Non-pigmented ciliary epithelial cell (primary cell): Measurements from ENCODE around the gene LRRC28.
A peak's percentile ranks its signal among the peaks of the same experiment; 100 is the strongest.

Source experiments
- DNase-seq: peaks from one replicate; pipeline ENCODE4 v3.0.0-alpha.2; 2010; ENCODE audit warnings: low read depth

Gene LRRC28

DNA sequence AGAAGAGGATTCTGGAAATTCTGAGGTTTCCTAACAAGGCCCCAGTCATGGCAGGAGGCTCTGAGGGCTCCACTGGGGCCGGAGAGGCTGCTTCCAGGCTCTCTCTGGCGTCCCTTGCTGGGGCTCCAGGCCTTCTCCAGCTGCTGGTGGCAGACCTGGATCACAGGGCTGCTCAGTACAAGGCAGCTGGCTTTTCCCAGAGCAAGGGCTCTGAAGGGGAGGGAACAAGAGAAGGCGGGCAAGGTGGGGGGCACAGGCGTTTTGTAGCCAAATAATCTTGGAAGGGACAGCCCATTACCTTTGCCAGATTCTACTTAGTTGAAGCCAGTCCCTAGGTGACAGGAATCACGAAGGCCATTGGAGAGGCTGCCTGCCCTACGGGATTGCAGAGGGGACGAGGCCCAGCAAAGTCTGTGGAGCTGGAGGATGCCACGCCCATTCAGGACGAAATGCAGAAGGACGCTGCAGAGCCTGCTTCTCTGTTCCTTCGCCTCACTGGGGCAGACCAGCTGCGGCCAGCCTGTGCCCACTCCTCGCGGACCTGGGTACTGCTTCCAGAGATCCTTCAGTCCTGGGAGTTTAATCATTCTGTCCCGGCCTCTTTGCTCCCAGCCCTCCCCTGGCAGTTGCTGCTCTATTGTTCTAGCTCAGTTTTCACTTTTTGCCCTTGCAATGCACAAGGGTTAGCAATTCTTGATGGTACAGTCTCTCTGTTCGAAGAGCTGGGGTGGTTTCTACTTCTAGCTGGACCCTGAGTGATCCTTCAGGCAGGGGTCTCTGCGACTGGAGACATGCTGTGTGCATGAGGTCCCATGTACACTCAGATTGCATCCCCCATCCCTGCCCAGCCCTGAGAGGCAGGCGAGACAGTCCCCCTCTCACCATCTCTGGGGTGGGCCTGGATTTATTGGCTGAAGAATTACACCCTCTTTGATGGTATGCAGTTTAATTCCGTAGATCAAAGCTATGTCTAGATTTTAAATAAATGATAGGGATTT lies 165.2 kb downstream of the LRRC28 start:
- DNase-seq = no peak

DNA sequence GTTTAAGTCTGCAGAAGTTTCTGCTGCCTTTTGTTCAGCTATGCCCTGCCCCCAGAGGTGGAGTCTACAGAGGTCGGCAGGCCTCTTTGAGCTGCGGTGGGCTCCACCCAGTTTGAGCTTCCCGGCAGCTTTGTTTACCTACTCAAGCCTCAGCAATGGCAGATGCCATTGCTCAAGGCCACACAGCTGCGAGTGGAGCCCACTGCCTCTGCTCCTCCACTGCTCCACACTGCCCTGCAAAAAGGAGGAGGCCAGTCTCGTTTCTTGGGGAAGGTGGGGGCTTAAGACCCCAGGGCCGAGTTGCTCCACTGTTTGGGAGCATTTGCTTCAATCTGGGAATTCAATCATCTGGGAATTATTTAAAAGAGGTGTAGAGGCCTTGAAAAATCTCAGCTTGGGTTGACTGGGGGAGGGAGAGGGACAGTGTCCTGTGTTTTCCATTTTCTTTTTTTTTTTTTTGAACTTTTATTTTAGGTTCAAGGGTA lies 169.9 kb downstream of the LRRC28 start:
- no peak for DNase-seq

DNA sequence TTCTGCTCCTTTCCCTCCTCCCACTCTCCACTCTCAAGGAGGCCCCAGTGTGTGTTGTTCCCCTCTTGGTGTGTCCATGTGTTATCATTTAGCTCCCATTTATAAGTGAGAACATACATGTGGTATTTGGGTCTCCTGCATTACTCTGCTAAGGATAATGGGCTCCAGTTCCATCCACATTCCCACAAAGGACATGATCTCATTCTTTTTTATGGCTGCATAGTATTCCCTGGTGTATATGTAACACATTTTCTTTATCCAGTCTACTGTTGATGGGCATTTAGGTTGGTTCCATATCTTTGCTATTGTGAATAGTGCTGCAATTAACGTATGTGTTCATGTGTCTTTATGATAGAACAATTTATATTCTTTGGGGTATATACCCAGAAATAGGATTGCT lies 170.5 kb downstream of the LRRC28 start:
- DNase-seq = no peak

DNA sequence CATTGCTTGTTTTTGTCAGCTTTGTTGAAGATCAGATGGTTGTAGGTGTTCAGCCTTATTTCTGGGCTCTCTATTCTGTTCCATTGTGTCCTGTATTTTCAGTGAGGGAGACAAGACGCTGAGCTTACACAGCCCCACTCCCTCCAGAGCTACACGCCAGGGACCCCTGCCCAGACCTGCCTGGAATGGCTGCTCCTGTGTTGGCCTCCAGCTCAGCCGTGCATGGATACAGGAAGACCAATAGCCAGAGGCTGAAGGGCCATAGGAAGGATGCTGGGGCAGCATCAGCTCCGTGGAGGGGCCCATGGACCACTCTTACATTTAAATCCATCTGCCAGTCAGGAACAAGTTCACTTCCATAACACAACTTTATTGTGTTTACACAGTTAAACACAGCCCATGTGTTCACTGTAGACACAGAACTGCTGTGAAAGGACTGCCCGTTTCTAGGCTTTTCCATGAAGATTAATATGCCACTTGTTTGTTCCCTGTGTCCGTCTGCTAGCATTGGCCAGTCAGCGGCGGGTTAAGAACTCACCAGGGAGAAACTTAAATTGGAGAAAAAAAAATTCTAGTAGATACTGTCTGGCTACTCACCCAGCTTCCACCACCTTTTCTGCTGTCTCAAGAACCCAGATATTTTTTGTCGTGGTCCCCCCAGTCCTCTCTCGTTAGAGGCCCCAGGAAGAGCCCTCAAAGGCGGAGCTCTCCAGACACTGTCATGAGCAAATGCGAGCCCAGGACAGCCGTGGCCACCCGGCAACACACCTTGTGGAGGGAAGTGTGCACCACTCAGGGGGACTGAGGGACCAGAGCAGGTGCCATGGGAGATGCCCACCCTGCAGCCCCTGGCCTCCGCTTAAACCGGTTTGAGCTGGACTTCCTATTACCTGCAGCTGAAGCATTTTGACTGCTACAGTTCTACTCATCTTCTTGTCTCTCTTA lies 172.2 kb downstream of the LRRC28 start:
- no peak for DNase-seq

DNA sequence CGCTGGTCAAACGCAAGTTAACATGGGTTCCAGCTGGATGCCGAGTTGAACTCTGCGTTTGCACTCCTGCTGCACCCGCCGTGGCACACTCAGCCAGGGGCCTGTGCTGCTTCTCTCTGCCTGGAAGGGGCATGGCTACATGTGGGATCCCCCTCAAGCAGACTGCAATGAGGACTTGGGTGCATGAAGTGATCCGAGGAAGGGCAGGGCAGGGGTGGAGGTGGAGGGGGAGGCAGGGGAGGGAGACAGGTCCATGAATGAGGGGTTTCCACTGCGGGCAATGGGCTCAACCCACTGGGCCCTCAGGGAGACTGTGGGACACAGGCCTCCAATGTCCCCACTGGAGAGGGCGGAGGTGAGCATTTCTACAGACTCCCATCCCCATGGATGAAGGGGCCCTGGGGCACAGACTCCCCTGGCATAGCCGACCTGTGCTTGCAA lies 172.9 kb downstream of the LRRC28 start:
- DNase-seq = no peak

DNA sequence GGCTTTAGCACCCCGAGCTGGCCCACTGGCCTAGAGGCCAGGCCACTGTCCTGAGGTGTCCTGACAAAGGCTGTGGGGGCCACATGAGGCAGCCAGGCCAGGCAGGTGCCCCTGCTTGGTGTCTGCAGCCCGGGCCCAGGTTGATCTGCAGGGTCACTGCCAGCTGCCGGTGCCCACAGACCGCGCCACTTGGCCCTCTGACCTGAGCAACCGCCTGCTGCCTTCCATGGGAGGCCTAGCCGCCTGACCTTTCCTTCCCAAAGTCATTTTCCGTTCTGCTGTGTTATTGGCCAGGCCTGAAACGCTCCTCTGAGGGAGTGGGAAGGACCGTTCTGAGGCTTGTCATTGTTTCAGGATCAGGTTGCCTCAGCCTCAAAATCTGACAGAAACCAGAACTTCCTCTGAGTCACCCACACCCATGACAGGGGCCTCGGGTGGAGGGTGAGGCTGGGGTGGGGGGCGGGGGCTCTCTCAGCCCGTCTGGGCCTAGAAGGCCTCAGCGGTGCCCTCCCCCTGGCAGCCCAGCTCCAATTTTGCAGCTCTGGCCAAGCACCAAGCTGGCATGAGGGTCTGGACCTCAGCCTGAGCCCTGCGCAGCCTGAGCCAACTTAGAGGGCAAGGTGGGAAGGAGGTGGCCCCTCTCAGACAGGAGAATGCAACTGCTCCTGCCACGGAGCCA lies 173.8 kb downstream of the LRRC28 start:
- DNase-seq = peak; percentile 50

DNA sequence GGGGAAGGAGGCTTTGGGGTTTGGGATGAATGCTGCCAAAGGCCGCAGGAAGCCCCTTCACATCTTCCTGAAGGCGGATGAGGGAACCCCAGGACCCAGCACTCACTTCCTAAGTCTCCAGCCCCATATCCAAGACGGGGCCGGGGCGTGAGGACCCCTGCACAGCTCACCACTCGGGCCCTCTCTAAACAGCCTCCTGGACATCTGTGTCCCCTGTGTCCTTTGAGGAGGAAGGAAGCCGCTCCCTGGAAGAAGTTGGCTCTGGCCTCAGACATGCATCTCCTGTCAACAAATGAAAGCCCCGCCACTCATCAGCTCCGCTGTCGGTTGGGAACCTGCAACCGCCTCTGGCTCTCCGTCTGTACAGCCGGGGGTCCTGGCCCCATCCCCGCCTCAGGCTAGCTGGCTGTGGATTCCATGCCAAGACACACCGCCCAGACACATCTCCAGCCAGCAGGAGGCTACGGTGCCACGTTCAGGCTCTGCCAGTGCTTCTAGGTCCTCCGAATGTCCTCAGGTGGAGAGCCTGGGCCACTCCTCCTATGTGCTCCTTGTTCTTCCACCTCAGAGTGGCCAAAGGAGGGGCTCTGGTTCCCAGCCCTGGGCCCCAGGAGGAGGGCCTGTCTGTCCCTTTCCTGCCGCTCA lies 174.5 kb downstream of the LRRC28 start:
- no peak for DNase-seq

DNA sequence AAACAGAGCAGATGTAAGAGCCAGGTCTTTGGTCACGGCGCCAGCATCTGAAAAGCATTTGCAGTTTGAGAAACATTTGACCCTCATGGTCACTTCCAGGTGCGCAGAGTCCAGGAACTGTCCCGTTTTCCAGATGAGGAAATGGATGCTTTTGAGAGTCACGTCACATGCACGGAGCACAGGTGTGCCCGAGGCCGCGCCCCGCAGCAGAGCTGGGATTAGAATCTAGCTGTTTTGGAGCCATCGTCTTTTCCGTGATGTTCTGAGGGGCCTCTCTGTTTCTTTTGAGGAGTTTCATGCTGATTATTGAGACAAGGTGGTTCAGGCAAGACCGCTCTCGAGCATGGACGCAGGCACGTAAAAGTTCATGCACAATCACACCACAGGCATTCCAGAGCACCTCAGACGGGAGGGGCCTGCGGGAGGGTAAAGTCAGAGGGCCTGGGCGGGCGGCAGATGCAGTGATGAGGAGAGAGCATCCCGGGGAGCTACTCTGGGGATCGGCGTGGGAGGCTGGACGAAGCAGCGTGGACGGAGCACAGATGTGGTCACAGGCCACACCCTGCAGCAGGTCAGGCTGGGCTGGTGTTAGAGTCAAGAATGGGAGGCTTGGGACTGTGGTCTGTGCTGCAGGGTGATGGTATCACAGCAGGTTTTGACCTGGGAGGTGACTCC lies 175.3 kb downstream of the LRRC28 start:
- DNase-seq = no peak

DNA sequence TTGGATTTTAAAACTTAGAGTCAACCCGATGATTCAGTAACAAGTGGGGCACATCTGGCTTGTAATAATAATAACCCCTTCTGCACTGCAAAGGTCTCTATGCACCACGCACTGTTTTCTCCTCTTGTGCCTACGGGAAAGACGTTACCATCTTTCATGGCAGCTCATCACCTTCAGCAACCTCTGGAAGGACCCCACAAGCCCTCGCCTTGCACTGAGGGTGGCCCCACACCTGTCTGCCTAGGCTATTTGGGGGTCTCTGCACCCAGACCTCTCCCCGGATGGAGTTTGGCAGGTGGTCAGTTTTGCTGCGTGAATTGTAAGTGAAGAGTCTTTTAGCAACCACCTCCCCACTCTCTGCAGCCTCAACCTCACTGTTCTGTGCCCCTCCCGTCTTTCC lies 175.9 kb downstream of the LRRC28 start:
- DNase-seq = no peak

DNA sequence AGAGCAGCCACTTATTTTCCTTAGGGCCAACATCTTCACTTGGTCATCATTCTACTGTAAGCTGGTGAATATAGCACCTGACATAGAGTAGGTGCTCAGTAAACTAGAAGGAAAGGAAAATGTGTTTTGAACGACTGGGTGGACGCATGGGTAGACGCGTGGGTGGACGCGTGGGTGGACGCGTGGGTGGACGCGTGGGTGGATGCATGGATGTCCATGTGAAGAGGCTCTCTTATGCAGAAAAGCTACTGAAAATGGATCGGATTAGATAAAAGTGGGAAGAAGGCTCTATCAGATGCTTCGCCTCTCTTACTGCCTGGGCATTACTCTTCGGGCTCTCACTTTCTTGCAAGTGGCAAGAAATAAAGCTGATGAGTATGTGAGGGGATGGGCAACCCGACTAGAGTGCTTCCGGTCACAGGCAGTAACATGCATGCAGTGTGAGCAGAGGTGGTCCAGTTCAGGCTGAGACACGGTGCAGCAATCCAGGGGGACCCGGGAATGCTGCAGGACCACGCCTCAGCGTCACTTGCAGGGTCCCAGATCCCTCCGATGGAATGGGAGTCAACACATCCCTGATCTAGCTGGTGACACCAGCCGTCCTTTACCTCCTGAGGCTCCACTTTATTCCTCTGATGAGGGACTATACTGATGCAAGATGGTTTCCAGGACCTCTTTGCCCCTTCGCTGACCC lies 176.5 kb downstream of the LRRC28 start:
- no peak for DNase-seq

DNA sequence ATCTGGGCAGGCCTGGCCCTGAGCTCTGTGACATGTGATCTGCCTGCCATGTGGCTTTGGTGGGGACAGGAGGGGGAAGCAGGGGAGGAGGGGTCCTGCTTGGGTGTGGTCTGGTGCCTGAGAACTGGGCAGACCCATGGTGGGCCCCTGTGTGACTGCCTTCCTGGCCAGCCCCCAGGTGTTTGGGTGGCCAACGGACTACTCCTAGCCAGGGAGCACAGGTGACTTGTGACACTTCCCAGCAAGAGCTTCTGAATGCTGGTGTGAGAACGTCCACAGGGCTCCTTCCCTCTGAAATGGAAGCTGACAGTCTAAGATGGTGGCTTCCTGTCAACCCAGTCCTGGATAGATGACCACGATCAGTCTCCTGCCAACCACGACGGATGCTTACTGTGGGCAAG lies 178.4 kb downstream of the LRRC28 start:
- no peak for DNase-seq

DNA sequence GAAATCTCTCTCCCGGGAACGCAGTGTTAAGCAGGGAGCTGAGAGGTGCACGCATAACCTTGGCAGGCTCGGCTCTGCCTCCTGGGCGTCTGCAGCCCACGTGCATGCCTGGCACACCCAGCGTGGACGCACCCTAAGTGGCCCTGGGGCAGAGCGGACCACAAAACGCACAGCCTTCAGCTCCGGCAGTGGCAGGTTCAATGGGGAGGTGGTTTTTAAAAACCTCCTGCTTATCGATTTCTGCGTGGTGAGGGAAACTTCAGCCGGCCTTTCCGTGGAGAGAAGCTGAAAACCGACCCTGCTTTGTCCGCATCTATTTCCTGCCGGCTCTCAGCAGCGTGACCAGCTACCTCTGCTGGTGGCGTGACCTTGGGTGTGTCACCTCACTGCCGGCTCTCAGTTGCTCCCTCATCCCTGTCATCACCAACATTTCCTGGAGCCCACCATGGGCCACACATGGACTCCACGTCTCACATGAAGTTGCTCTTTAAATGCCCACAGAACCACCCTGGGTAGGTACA lies 179.7 kb downstream of the LRRC28 start:
- DNase-seq = no peak

DNA sequence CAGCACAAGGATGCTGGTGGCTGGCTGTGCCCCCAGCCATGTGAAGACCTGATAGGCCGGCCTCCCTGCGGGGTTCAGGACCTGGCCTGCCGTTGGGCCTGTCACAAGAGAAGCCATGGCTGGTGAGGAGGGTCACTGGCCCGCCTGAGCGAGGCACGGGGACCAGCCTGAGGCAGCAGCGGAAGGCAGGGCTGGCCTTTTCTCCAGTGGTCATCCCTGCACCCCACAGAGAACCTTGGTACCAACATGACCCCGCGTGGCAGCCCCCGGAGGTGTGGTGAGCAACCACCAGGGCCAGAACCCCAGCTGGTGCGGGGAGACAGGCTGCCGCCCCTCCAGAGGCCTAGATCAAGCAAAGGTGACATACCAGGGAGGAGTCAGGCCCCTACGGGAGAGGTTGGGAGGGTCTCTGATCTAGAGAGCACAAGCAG lies 180.4 kb downstream of the LRRC28 start:
- no peak for DNase-seq

DNA sequence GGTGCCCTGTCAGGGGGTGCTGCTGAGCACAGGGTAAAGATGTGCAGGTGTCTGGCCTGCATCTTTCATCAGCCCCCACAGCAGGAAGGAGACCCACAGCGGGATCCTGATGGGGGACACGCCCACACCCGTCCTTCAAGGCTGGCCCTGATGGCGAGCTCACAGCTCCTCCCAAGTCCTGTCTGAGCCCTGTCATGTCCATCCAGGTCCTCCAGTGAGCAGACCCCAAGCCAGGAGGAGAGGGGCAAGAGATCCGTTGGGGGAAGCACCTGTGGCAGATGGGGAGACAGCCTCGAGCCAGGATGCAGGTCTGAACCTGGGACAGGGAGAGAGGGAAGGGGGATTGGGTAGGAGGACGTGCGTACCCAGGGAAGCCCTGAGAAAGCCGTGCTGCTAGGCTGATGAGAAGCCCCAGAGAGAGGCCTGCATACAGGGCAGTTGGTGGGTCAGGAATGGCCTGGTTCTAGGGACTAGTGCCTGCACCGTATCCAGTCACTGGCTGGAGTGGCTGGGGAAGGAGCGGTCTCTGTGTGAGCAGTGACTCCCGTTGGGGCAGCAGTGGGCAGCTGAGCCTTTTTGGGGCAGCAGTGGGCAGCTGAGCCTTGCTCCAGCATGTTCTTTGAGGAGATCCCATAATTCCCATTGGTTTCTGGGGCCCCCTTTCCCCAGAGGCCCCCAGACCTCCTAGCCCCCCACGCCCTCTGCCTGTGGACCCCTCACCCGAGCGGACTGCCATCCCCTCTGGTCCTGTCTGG lies 181.2 kb downstream of the LRRC28 start:
- DNase-seq = no peak

DNA sequence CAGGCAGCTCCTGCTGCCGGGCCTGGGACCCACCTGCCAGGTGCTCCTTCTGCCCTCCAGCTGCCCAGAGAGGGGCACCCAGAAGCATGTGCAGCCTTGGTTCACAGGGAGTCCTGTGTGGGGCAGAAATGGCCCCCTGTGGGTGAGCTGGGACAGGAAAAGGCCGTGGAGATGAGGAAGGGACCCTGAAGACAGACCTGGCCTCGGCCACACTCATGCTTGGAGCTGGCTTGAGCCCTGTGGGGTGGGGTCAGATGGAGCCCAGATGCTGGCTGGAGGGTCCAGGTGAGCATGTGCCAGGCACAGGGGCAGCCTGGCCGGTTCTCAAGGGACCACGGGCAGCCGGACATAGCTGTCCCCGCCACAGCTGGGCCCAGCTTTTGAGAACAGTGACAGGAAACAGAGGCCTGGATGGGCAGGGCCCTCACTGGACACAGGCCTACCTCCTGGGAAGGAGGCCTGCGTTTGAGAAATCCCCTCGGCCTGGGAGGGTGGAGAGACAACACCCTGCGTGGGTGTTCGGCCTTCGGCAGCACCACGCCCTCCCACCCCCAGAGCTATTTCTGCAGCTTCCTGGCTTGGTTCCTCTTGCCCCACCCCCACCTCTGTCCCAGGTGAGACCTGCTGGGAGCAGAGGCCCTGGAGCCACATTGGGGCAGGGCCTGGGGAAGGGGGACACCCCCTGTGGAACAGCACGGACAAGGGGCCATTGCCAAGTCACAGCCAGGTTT lies 181.9 kb downstream of the LRRC28 start:
- DNase-seq = no peak

DNA sequence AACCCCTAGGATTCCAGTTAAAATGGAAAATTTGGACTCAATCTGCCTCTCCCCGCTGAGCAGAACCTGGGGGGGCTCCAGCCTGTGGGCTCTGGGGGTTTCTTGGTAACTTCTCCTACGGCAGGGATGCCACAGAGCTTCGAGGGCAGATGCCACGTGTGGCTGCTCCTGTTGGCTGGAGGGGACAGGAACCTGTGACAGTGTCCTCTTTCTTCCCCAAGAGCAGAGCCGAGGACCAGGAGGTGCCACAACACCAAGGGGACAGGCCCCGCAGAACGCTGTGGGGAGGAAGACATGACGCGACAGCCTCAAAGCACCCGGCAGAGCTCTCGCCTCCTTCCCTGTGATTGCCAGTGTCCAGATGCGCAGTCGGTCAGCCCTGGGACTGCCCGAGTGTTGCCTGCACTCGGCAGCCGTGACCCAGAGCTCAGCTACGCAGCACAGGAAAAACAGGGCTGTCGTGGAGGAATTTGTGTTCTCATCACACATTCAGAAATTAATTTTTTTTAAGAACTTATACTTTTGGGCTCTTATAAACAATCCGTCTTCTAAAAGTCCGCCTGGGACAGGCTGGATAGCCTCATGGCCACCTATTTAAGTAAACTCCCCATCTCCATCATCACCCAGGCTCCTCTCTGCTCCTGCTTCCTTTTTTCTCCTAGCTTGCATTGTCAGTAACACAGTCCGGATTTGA lies 182.6 kb downstream of the LRRC28 start:
- no peak for DNase-seq

DNA sequence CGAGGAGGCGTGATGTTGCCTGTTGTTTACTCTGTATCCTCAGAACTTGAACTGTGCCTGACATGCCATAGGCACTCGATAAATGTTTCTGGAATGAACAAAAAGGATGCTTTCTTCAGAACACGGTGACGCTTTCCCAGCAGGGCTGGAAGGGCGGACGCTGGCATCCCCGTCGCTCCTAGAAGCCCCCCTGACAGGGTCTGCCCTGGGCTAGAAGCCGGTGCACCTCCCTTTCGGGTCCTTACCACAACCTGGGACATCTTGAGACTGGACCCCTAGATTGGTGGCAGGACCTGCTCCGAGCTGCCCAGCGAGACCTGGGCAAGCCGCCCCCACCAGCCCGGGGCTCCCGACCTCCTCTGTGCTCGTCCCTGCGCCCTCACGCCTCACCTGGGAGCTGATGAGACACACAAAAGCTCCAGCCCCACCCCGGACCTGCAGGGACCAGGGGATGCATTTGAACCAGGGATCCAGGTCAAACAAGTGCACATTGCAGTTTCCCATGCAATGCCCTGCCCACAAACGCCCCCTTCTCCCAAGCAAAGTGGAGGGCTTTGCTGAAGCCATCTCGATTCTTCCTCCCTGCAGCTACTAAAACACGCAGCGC lies 183.3 kb downstream of the LRRC28 start:
- DNase-seq = no peak
